Measurements from ENCODE around the gene LUZP2.

DNA sequence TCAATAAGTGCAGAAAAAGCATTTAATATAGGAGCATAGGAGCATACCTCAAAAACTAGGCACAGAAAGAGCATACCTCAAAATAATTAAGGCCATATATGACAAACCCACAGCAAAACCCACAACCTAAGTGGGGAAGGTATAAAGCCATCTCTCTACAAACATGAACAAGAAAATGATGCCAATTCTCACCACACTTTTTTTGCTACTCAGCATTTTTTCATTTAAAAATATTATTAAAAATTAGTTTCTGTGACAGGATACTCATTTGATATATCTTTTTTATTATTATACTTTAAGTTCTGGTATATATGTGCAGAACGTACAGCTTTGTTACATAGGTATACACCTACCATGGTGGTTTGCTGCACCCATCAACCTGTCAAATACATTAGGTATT is 352.0 kb downstream of the LUZP2 start:
- TF ChIP-seq, protein P1, sequence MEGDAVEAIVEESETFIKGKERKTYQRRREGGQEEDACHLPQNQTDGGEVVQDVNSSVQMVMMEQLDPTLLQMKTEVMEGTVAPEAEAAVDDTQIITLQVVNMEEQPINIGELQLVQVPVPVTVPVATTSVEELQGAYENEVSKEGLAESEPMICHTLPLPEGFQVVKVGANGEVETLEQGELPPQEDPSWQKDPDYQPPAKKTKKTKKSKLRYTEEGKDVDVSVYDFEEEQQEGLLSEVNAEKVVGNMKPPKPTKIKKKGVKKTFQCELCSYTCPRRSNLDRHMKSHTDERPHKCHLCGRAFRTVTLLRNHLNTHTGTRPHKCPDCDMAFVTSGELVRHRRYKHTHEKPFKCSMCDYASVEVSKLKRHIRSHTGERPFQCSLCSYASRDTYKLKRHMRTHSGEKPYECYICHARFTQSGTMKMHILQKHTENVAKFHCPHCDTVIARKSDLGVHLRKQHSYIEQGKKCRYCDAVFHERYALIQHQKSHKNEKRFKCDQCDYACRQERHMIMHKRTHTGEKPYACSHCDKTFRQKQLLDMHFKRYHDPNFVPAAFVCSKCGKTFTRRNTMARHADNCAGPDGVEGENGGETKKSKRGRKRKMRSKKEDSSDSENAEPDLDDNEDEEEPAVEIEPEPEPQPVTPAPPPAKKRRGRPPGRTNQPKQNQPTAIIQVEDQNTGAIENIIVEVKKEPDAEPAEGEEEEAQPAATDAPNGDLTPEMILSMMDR (IDR thresholded peaks at IDR 0.05; ENCODE audit: control extremely low read depth in 1 of 3, insufficient read depth in 1 of 3, low read depth in 1 of 3, low read length in 3 of 3) = no peak
- TF ChIP-seq EP300 (IDR thresholded peaks at IDR 0.05; ENCODE audit: borderline replicate concordance in 1 of 2, low read depth in 2 of 2, low read length in 2 of 2) = no peak
- TF ChIP-seq, protein P2, sequence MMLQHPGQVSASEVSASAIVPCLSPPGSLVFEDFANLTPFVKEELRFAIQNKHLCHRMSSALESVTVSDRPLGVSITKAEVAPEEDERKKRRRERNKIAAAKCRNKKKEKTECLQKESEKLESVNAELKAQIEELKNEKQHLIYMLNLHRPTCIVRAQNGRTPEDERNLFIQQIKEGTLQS (IDR thresholded peaks at IDR 0.05; ENCODE audit: insufficient read depth, low read depth, low read length) = no peak
- TF ChIP-seq, protein P3, sequence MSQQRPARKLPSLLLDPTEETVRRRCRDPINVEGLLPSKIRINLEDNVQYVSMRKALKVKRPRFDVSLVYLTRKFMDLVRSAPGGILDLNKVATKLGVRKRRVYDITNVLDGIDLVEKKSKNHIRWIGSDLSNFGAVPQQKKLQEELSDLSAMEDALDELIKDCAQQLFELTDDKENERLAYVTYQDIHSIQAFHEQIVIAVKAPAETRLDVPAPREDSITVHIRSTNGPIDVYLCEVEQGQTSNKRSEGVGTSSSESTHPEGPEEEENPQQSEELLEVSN (IDR thresholded peaks at IDR 0.05) = no peak
- TF ChIP-seq BRCA1 (IDR thresholded peaks at IDR 0.05; ENCODE audit: low read depth, low read length) = no peak
- no peak for TF ChIP-seq KDM1A (IDR thresholded peaks at IDR 0.05; ENCODE audit: borderline replicate concordance, low read length)
- no peak for TF ChIP-seq SP1 (IDR thresholded peaks at IDR 0.05; ENCODE audit: low read depth, low read length)
- TF ChIP-seq EZH2 (IDR thresholded peaks at IDR 0.05; ENCODE audit: low read depth, low read length, severe bottlenecking) = no peak
- no peak for TF ChIP-seq POLR2A (IDR thresholded peaks at IDR 0.05; ENCODE audit: control extremely low read depth in 1 of 2, low read depth in 2 of 2, low read length in 2 of 2)
- no peak for TF ChIP-seq KDM4A (IDR thresholded peaks at IDR 0.05; ENCODE audit: low read depth, low read length, severe bottlenecking)

Data from H1 (cell line).